ENCODE measurements around the gene LAMC1. TPM values are rescaled to one million over a fixed set of nuclear protein-coding genes. Genes with fewer than 3 reads are reported as not detected.
"Not testable (repeated sequence)": the region's sequence is repeated elsewhere in the genome, so short reads cannot be mapped to it uniquely, and the experiment has no call there.

Gene LAMC1
- total RNA-seq, 2 donors from 2014 or later, result 0.84 TPM; not detected in 1

DNA sequence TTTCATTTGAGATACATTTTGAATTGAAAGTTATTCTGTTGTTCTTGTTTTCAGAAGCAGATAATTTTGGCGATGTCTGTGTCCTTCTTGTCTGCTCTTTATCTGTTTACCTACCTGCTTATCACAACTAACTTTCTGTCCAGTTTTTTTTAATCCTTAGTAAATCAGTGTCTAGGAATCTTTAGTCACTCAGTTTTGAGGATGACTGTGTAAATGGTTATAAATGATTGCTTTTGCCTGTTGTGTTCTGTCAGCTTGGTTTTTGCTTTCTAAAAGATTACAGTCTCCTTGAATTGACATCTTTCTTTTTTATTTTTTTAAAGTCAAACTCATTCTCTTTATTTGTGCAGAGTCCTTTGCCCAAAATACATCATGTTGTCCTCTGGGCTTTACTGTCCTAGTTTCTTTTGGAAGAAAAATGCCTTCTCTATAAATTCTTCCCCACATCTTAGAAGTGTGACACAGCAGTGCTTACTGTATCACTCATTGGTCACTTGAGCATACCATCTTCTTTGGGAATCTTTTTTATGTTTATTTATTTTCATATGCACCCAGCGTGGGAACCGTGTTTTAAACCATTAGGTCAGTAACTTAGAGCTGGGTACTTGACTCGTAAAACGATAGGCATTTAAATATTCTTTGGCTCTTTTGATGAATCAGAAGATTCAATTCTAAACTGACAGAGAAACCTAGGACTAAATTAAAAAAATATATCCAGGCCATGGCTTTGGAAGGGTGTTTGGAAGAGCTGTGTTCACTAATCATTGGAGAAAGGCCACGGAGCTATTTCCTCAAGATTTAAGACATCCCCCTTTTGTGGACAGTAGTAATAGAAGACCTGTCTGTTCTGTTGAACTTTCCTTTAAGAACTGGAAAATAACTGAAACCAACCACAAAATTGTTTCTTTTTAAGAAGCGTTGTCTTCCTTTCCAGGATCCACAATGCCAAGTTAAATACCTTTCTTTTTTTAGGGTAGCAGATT, 20.9 kb downstream of the LAMC1 start:
- Mint-ChIP-seq H3K4me1 (no peaks in the 10 kb centered on the region), H3K27ac (no peak overlapping the region)

DNA sequence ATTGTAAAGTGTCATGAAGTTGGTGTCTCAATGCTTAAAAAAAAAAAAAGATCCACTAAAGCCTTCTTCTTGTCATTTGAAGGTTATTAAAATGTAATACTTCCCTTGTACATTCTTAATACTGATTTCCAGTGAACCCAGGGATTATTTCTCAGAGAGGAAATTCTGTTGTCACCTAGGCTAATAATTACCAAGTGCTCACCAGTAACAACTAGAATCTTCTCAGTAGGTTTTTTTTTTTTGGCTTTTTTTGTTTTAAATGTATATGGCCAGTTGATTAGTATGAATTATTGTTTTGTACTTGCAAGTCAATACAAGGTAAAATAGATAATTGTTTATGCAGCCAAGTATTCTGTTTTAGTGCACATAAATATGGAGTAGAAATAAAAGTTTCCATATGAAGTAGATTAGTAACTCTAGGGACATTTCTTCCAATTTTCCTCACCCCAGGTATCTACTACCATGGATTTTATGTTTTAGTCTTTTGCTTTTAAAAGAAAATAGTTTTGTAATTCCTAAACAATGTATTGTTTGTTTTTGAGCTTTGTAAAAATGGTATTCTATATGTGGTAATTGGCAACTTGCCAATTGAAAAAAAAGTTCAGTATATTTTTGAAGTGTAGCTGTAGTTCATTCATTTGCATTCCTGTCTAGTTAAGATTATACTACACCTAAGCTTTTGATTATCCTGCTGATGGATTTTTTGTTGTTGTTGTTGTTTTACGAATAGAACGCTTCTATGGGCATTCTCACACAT, 21.9 kb downstream of the LAMC1 start:
- peaks cover 38% of the 10 kb centered on the region for H3K27me3 Mint-ChIP-seq
- no peak overlapping the region for H3K4me3 Mint-ChIP-seq
- no peaks in the 10 kb centered on the region for H3K36me3 Mint-ChIP-seq (ENCODE audit: low read depth)
- H3K9me3 Mint-ChIP-seq, result no peaks in the 10 kb centered on the region
- no peak for ATAC-seq (replicated peaks)
- no peak overlapping the region for H3K27ac Mint-ChIP-seq
- no peaks in the 10 kb centered on the region for H3K4me1 Mint-ChIP-seq

More for the DNA sequence above, 20.9 kb downstream of the LAMC1 start:
- Mint-ChIP-seq H3K27me3 (peaks cover 45% of the 10 kb centered on the region), H3K9me3 (no peaks in the 10 kb centered on the region), H3K36me3 (ENCODE audit: low read depth) (no peaks in the 10 kb centered on the region), H3K4me3 (no peak overlapping the region)
- no peak for ATAC-seq (replicated peaks)

DNA sequence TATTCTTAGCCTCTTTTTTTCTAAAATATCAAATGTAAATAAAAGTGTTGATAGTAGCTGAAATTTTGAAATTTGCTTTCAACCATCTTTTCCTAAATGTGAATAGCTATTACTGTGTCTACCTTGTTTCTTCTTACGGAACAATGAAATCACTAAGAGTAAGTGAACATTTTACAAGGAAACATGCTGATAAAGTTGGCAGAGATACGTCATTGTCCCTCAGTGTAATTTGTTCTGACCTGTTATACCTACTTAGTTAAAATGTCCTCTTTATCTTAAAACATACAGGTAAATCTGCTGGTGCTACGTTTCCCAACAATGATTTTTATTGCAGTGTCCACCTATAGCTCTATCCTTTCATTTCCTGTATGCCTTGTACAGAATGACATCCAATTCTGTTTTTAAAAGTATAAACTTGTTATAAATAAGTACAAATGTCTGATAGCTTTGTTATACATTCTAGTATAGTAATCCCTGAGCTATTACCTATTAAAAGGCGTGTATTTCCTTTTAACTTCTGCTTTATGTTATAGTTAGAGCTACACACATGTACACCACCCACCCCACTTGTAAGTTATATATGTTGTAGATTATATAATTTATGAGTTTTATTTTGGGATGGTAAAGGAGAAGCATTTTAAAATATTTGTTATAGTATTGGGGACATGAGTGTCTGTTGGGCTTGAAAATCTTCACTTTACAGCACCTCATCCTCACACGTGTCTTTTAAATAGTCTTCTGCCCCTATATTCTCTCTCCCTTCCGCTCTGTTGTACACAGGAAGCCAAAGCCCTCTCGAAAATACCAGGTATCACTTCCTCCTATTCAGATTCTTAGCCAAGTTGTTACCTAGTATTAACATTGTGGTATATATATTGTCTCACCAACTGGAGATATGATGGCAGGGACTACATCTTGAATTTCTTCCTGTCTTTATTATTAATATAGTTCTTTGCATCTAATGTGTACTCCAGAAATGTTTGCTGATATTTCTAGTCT, 25.2 kb downstream of the LAMC1 start:
- H3K27me3 Mint-ChIP-seq, result peaks cover 28% of the 10 kb centered on the region
- no peak overlapping the region for H3K4me3 Mint-ChIP-seq
- H3K4me1 Mint-ChIP-seq, result no peaks in the 10 kb centered on the region
- no peaks in the 10 kb centered on the region for H3K36me3 Mint-ChIP-seq (ENCODE audit: low read depth)
- H3K9me3 Mint-ChIP-seq, result no peaks in the 10 kb centered on the region
- H3K27ac Mint-ChIP-seq, result no peak overlapping the region
- ATAC-seq (replicated peaks), result no peak

DNA sequence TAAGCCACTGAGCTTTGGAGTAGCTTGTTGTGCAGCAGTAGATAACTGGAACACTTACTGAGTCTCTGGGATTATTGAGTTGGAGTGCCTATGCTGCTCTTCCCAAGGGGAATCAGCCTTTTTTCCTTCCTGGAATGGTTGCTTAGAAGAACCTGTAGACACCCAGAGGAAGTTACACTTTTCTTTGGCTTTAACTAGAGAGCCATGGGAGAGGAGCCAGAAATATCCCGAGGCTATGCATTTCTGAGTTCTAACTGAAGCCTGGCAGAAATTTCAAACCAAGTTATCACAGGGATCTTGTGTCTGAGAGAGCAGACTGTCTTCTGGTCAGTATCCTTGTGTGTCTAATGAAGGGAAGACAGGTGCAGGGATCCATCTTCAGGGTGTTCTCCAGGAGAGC, 28.3 kb downstream of the LAMC1 start:
- no peak overlapping the region for H3K27ac Mint-ChIP-seq
- H3K27me3 Mint-ChIP-seq, result peaks cover 22% of the 10 kb centered on the region
- no peaks in the 10 kb centered on the region for H3K4me1 Mint-ChIP-seq
- no peak for ATAC-seq (replicated peaks)
- H3K36me3 Mint-ChIP-seq (ENCODE audit: low read depth), result no peaks in the 10 kb centered on the region
- no peak overlapping the region for H3K4me3 Mint-ChIP-seq
- H3K9me3 Mint-ChIP-seq, result no peaks in the 10 kb centered on the region

DNA sequence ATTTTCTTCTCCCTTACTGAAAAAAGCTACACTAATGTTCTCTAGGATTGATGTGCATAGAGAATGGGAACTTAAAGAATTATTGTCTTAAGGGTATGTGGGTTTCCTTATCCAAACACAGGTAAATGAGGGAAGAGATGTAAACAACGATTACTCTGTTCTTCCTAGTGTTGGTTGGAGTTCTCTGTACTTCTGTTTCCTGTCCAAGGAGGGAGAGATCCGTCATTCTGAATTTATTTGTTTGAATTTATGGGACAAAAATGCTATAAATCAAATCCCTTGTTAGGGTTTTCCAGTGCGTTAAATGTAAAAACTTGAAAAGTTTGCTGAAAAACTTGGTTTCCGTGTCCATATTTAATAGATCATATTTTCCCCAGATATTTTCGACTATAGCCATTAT, 29.6 kb downstream of the LAMC1 start:
- Mint-ChIP-seq H3K4me1 (no peaks in the 10 kb centered on the region), H3K9me3 (no peaks in the 10 kb centered on the region), H3K36me3 (ENCODE audit: low read depth) (no peaks in the 10 kb centered on the region), H3K27ac (no peak overlapping the region), H3K27me3 (peaks cover 23% of the 10 kb centered on the region), H3K4me3 (no peak overlapping the region)
- no peak for ATAC-seq (replicated peaks)

DNA sequence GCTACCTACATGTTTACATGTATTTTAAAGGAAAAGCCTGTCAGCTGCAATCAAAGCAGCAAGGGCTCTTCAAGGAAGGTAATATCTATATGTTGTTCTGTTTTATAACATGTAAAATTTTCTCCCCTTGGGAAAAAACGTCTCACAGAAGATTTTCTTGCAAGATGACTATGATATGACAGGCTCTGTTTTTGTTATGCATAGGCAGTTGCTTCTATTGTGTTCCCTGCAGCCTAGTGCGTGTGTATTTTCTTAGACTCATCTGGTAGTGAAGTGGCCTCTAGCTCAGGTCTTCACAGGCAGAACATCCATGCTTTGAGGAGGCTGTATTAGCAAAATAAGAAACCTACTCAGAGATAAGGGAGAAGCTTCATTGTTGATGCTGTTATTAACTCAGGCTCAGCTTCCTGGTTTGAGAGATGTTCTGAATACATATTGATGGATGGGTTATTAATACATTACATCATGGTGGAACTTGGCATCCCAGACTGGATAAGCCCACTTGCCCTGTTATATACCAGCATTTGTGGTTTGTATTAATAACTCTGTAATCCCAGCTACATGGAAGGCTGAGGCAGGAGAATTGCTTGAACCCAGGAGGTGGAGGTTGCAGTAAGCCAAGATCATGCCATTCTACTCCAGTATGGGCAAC, 35.8 kb downstream of the LAMC1 start:
- Mint-ChIP-seq H3K36me3 (ENCODE audit: low read depth) (no peaks in the 10 kb centered on the region), H3K27me3 (peaks cover 5% of the 10 kb centered on the region), H3K4me3 (no peak overlapping the region), H3K4me1 (no peaks in the 10 kb centered on the region), H3K9me3 (no peaks in the 10 kb centered on the region), H3K27ac (no peak overlapping the region)
- ATAC-seq (replicated peaks), result no peak

DNA sequence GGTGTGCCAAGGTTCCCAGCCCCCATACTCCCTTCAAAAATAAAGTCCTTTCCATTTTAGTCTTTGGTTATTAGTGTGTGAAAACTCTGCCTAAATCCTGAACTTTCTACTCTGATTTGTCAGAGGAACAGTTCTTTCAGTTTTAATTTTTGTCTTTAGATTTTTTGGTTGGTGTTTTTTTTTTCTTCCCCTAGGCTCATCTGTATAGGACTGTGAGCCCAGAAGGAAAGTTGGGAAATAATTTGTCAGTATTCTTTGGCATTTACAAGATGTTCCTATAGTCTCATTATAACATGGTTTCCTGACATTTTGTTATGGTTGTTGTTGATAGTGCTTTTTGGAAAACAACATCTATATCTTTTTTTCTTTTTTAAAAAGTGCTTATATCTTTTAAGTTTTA, 38.0 kb downstream of the LAMC1 start:
- H3K9me3 Mint-ChIP-seq, result peaks cover 4% of the 10 kb centered on the region
- no peaks in the 10 kb centered on the region for H3K4me1 Mint-ChIP-seq
- no peak overlapping the region for H3K4me3 Mint-ChIP-seq
- no peak for ATAC-seq (replicated peaks)
- peaks cover 4% of the 10 kb centered on the region for H3K27me3 Mint-ChIP-seq
- H3K27ac Mint-ChIP-seq, result no peak overlapping the region
- H3K36me3 Mint-ChIP-seq (ENCODE audit: low read depth), result no peaks in the 10 kb centered on the region

DNA sequence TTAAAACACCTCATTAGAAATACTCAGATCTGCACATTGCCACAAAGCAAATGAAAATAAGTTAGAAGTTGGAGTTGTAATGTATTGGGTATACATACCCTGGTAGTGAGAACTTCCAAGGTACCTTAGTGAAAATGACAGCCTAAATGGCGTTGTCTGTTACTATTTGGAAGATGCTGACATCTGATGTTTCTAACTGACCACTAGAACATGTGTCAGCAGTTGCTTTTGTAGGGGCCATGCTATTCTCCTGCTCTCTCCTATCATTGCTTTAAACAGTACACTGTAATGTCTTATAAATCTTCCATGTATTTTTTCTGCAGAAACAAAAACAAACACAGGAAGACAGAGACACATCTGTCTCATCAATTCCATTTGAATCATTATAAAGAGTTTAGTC, 40.1 kb downstream of the LAMC1 start:
- Mint-ChIP-seq H3K4me3 (no peak overlapping the region), H3K27me3 (no peaks in the 10 kb centered on the region), H3K4me1 (no peaks in the 10 kb centered on the region), H3K9me3 (peaks cover 4% of the 10 kb centered on the region), H3K27ac (no peak overlapping the region), H3K36me3 (ENCODE audit: low read depth) (no peaks in the 10 kb centered on the region)
- ATAC-seq (replicated peaks), result no peak

DNA sequence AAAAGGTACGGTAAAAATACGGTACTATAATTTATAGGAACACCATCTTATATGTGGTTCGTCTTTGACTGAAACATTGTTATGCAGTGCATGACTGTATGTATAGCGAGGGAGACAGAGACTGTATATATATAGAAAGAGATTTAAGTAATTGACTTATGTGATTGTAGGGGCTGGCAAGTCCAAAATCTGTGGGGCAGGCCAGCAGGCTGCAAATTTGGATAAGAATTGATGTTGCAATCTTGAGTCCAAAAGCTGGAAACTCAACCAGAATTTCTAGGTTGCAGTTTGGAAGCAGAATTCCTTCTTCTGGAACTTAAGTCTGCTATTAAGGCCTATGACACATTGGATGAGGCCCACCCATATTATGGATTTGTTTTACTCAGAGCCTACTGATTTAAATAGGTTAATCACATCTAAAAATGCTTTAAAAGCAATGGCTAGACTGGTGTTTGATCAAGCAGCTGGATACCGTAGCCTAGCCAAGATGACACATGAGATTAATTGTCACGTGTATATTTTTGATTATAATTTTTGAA, 42.0 kb downstream of the LAMC1 start:
- Mint-ChIP-seq H3K4me3 (no peak overlapping the region), H3K36me3 (ENCODE audit: low read depth) (no peaks in the 10 kb centered on the region), H3K27ac (no peak overlapping the region), H3K27me3 (no peaks in the 10 kb centered on the region), H3K9me3 (peaks cover 4% of the 10 kb centered on the region), H3K4me1 (no peaks in the 10 kb centered on the region)
- ATAC-seq (replicated peaks), result no peak

DNA sequence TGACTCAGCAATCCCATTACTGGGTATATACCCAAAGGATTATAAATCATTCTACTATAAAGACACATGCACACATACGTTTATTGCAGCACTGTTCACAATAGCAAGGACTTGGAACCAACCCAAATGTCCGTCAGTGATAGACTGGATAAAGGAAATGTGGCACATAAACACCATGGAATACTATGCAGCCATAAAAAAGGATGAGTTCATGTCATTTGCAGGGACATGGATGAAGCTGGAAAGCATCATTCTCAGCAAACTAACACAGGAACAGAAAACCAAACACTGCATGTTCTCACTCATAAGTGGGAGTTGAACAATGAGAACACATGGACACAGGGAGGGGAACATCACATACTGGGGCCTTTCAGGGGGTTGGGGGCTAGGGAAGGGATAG, 43.2 kb downstream of the LAMC1 start:
- ATAC-seq (replicated peaks); H3K4me1 Mint-ChIP-seq; H3K9me3 Mint-ChIP-seq; H3K27ac Mint-ChIP-seq; H3K4me3 Mint-ChIP-seq; H3K27me3 Mint-ChIP-seq; H3K36me3 Mint-ChIP-seq (ENCODE audit: low read depth): not testable (repeated sequence)

DNA sequence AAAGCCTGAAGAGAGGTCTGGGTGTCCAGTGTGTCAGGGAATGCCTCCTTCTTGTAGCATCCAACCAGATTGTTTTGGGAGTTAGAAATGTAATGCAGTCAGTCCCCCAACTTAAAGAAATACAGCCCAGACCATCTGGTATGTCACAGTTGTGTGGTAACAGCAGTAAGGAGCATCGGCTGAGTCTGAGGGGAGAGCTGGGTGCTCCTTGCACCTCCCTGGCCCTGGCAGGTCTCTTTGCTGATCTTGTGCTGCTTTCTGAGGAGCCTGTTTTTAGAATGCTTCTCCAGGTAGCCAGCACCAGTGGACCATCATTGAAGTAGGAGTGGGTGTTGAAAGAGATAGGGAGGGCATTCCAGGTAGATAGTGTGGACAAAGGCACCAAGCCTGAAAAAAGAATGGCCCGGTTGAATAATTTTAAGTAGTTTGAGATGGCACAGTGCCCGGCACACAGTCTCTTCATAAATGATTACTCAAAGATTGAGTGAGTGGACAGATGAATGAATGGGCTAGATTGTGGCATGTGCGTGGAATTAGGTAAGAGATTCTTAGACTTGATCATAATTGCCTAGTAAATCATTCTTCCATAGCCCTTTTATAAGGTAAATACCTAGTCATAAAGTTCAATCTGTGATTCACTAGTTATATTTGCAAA, 46.5 kb downstream of the LAMC1 start:
- no peak for ATAC-seq (replicated peaks)
- Mint-ChIP-seq H3K27ac (no peak overlapping the region), H3K4me1 (no peaks in the 10 kb centered on the region), H3K4me3 (no peak overlapping the region), H3K27me3 (peaks cover 5% of the 10 kb centered on the region), H3K9me3 (peaks cover 4% of the 10 kb centered on the region), H3K36me3 (ENCODE audit: low read depth) (no peaks in the 10 kb centered on the region)

DNA sequence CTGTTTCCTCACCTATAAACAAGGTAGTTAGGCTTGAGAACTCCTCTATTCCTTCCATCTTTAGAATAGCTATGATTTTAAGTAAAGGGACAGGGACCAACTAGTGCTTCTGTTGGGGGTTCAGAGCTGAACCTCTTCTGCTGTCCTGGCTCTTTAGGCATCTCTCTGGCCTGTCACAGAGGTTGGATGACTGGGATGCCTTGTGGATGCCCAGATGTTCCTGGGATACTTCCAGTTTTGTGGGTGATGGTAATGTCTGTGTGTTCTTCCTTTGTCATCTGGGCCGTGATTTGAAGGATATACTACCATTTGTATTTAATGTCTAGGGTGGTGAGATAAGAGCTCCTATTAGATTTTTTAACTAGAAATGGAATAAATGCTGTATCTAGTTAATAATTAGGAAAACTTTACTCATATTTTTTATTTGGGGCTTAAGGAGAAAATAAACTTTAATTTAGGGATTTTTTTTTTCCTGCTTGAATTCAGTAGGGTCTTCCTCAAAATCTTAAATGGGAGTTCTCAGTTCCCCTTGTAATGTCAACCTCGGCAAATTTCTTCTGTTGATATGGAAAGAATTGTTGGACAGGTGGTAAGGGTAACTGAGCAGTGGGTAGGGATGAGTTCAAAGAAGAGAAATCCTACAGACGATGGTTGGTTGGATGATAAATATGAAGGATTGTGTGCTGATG, 47.2 kb downstream of the LAMC1 start:
- no peak overlapping the region for H3K27ac Mint-ChIP-seq
- H3K4me1 Mint-ChIP-seq, result no peaks in the 10 kb centered on the region
- H3K36me3 Mint-ChIP-seq (ENCODE audit: low read depth), result no peaks in the 10 kb centered on the region
- no peaks in the 10 kb centered on the region for H3K9me3 Mint-ChIP-seq
- no peak for ATAC-seq (replicated peaks)
- H3K27me3 Mint-ChIP-seq, result peaks cover 5% of the 10 kb centered on the region
- H3K4me3 Mint-ChIP-seq, result no peak overlapping the region

All from activated T-helper 17 cell treated with anti-CD3 and anti-CD28 coated beads, Interleukin-2, amount 50 U/mL, for 72 hours (primary cell).